ENCODE results near the gene DTD1. TPM values are rescaled to one million over a fixed set of nuclear protein-coding genes. Genes with fewer than 3 reads are reported as not detected.

Gene DTD1
- total and polyA plus RNA-seq, 2 of the 13 experiments (the other 11 are each of a cell fraction or from before 2014, with no cell fraction given) = 41.2 to 79.3 TPM

DNA sequence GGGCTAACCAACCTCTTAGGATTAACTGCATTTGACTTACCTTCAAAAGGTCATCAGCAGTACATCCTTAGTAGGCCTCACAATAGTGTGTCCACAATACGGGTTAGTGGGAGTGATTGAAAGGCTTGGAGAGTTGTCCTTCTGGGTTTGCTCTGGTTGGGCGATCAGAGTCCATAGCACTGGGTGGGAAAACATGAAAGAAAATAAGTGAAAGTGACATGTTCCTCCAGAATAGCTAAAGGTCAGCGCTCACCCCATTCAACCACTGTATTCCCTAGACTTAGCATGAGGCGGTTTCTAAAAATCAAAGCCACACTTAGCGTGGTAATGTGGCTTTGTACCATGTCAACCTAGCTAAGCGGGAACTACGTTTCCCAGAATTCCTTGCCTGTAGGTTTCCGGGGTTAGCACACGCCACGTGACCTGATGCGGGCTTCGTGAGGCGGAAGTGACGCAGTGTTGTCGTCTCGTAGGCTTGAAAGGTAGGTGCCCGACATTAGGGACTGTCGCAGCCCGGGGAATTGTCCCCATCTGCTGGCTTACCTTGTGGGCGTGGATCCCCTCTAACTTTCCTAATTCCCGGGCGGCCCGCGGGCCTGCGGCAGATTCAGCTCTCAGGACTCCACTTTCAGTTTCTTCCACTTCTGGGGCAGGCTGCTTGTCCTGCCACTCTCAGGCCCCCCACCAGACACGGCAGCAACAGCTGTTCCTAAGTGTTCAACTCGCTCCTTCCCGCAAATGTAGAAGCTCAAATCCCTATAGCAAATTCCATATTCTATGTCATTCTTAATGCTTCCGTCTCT lies 206.0 kb downstream of the DTD1 start (continued):
- TF ChIP-seq NONO (IDR thresholded peaks at IDR 0.05) (no peak), NONO (CRISPR knock-in tag; conservative IDR thresholded peaks at IDR 0.05) (peak; percentile 91), HOXD1 (CRISPR knock-in tag; IDR thresholded peaks at IDR 0.05) (peak; percentile 89), CHD4 (IDR thresholded peaks at IDR 0.05; ENCODE audit: borderline replicate concordance, low read length) (no peak), ZNF33A (CRISPR knock-in tag; IDR thresholded peaks at IDR 0.05; ENCODE audit: borderline replicate concordance) (no peak), HIVEP1 (CRISPR knock-in tag; IDR thresholded peaks at IDR 0.05) (peak; percentile 87; the same call in 1 of the 2 replicates), ZNF510 (CRISPR knock-in tag; IDR thresholded peaks at IDR 0.05; ENCODE audit: low read depth) (peak; percentile 95; the same call in 1 of the 2 replicates), FOXC1 (CRISPR knock-in tag; IDR thresholded peaks at IDR 0.05; ENCODE audit: borderline replicate concordance) (peak; percentile 98), ZBED4 (CRISPR knock-in tag; IDR thresholded peaks at IDR 0.05; ENCODE audit: borderline replicate concordance) (no peak), SRY (CRISPR knock-in tag; IDR thresholded peaks at IDR 0.05) (peak; percentile 71; the same call in 1 of the 2 replicates), CC2D1A (CRISPR knock-in tag; IDR thresholded peaks at IDR 0.05) (no peak)
- TF ChIP-seq, protein P1, sequence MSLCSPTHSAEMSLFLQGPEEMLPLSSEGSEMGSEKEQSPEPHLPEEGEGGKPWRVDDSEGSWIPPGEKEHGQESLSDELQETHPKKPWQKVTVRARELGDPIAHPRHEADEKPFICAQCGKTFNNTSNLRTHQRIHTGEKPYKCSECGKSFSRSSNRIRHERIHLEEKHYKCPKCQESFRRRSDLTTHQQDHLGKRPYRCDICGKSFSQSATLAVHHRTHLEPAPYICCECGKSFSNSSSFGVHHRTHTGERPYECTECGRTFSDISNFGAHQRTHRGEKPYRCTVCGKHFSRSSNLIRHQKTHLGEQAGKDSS (CRISPR knock-in tag; IDR thresholded peaks at IDR 0.05; ENCODE audit: borderline replicate concordance, low read depth) = peak; percentile 92
- TF ChIP-seq, protein P2, sequence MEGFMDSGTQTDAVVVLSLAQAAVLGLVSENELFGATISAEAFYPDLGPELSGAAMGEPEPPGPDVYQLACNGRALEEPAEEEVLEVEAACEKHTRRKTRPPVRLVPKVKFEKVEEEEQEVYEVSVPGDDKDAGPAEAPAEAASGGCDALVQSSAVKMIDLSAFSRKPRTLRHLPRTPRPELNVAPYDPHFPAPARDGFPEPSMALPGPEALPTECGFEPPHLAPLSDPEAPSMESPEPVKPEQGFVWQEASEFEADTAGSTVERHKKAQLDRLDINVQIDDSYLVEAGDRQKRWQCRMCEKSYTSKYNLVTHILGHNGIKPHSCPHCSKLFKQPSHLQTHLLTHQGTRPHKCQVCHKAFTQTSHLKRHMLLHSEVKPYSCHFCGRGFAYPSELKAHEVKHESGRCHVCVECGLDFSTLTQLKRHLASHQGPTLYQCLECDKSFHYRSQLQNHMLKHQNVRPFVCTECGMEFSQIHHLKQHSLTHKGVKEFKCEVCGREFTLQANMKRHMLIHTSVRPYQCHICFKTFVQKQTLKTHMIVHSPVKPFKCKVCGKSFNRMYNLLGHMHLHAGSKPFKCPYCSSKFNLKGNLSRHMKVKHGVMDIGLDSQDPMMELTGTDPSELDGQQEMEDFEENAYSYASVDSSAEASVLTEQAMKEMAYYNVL (CRISPR knock-in tag; IDR thresholded peaks at IDR 0.05; ENCODE audit: borderline replicate concordance) = peak; percentile 69; the same call in 1 of the 2 replicates
- TF ChIP-seq, protein P3, sequence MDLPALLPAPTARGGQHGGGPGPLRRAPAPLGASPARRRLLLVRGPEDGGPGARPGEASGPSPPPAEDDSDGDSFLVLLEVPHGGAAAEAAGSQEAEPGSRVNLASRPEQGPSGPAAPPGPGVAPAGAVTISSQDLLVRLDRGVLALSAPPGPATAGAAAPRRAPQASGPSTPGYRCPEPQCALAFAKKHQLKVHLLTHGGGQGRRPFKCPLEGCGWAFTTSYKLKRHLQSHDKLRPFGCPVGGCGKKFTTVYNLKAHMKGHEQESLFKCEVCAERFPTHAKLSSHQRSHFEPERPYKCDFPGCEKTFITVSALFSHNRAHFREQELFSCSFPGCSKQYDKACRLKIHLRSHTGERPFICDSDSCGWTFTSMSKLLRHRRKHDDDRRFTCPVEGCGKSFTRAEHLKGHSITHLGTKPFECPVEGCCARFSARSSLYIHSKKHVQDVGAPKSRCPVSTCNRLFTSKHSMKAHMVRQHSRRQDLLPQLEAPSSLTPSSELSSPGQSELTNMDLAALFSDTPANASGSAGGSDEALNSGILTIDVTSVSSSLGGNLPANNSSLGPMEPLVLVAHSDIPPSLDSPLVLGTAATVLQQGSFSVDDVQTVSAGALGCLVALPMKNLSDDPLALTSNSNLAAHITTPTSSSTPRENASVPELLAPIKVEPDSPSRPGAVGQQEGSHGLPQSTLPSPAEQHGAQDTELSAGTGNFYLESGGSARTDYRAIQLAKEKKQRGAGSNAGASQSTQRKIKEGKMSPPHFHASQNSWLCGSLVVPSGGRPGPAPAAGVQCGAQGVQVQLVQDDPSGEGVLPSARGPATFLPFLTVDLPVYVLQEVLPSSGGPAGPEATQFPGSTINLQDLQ (CRISPR knock-in tag; IDR thresholded peaks at IDR 0.05) = peak; percentile 51; the same call in 1 of the 2 replicates
- TF ChIP-seq, protein P4, sequence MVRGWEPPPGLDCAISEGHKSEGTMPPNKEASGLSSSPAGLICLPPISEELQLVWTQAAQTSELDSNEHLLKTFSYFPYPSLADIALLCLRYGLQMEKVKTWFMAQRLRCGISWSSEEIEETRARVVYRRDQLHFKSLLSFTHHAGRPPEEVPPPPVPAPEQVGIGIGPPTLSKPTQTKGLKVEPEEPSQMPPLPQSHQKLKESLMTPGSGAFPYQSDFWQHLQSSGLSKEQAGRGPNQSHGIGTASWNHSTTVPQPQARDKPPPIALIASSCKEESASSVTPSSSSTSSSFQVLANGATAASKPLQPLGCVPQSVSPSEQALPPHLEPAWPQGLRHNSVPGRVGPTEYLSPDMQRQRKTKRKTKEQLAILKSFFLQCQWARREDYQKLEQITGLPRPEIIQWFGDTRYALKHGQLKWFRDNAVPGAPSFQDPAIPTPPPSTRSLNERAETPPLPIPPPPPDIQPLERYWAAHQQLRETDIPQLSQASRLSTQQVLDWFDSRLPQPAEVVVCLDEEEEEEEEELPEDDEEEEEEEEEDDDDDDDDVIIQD (CRISPR knock-in tag; IDR thresholded peaks at IDR 0.05; ENCODE audit: low read depth) = peak; percentile 64; the same call in 1 of the 2 replicates
- TF ChIP-seq, protein P5, sequence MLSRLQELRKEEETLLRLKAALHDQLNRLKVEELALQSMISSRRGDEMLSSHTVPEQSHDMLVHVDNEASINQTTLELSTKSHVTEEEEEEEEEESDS (CRISPR knock-in tag; IDR thresholded peaks at IDR 0.05; ENCODE audit: borderline replicate concordance) = no peak; the same call in 1 of the 2 replicates
